ENCODE data around the gene RPUSD3. TPM values are rescaled to one million over a fixed set of nuclear protein-coding genes. Genes with fewer than 3 reads are reported as not detected.

Gene RPUSD3
- total RNA-seq, 4 donors from 2014 or later, result 44.4 to 57.1 (median 50.7) TPM

GRCh38 chr3:9828801-9829755 lies 14.7 kb downstream of the RPUSD3 start:
- no peak for DNase-seq (ENCODE audit: low spot score in 2 of 2)
- TF ChIP-seq CTCF (IDR thresholded peaks at IDR 0.05) (no peak), POLR2A (IDR thresholded peaks at IDR 0.05) (no peak)
- intact Hi-C loops (cut with DNase I; ENCODE audit: low total_unique reads), result no loop called here
- WGBS, 2 donors, result 91 to 100% methylated on average over 8 to 12 of the region's 17 CpGs
- no peak overlapping the region for H3K4me3 ChIP-seq (ENCODE audit: low read depth, poor library complexity, severe bottlenecking)

GRCh38 chr3:9826815-9827573 lies 16.8 kb downstream of the RPUSD3 start:
- no peak for DNase-seq (ENCODE audit: low spot score in 2 of 2)
- TF ChIP-seq POLR2A (IDR thresholded peaks at IDR 0.05) (no peak), CTCF (IDR thresholded peaks at IDR 0.05) (no peak)
- no peak overlapping the region for H3K4me3 ChIP-seq (ENCODE audit: low read depth, poor library complexity, severe bottlenecking)
- intact Hi-C loops (cut with DNase I; ENCODE audit: low total_unique reads), result no loop called here
- WGBS, 2 donors, result 80 to 89% methylated on average over 20 of the region's 20 CpGs

- intact Hi-C loops (cut with DNase I; ENCODE audit: low total_unique reads), result no loop called here
- no peak for DNase-seq (ENCODE audit: low spot score in 2 of 2)
- no peak for TF ChIP-seq POLR2A (IDR thresholded peaks at IDR 0.05)
- TF ChIP-seq CTCF (IDR thresholded peaks at IDR 0.05), result no peak
- no peak overlapping the region for H3K4me3 ChIP-seq (ENCODE audit: low read depth, poor library complexity, severe bottlenecking)
- 65 to 73% methylated on average over 14 of the region's 14 CpGs for WGBS, 2 donors
Observed at GRCh38 chr3:9825451-9826040, 18.3 kb downstream of the RPUSD3 start.

- H3K4me3 ChIP-seq (ENCODE audit: low read depth, poor library complexity, severe bottlenecking), result no peak overlapping the region
- no peak for DNase-seq (ENCODE audit: low spot score in 2 of 2)
- TF ChIP-seq POLR2A (IDR thresholded peaks at IDR 0.05), result no peak
- TF ChIP-seq CTCF (IDR thresholded peaks at IDR 0.05), result no peak
- intact Hi-C loops (cut with DNase I; ENCODE audit: low total_unique reads), result no loop called here
- WGBS, 2 donors, result 70 to 74% methylated on average over 2 of the region's 2 CpGs
Observed at GRCh38 chr3:9820946-9821345, 22.9 kb downstream of the RPUSD3 start.

- H3K4me3 ChIP-seq (ENCODE audit: low read depth, poor library complexity, severe bottlenecking), result no peak overlapping the region
- 88 to 91% methylated on average over 7 to 12 of the region's 12 CpGs for WGBS, 2 donors
- DNase-seq (ENCODE audit: low spot score in 2 of 2), result no peak
- no peak for TF ChIP-seq POLR2A (IDR thresholded peaks at IDR 0.05)
- TF ChIP-seq CTCF (IDR thresholded peaks at IDR 0.05), result no peak
- intact Hi-C loops (cut with DNase I; ENCODE audit: low total_unique reads), result no loop called here
Observed at GRCh38 chr3:9820543-9820942, 23.3 kb downstream of the RPUSD3 start.

All from lower leg skin (tissue), 4 donors.